Non-pigmented ciliary epithelial cell (primary cell): ENCODE data around the gene AGPAT3.
"Not testable (repeated sequence)": the region's sequence is repeated elsewhere in the genome, so short reads cannot be mapped to it uniquely, and the experiment has no call there.

ENCODE experiments used
- DNase-seq: peaks from one replicate; pipeline ENCODE4 v3.0.0-alpha.2; 2010; ENCODE audit warnings: low read depth

AGPAT3 gene

GRCh38 chr21:43864962-43865539 is at the start of gene AGPAT3:
Gene AGPAT3, plus strand, starts transcription at chr21:43865223. Its CDS starts 94,459 bp downstream, at chr21:43959682.
- DNase-seq = no peak

GRCh38 chr21:43815991-43816390 is 49.0 kb upstream of the AGPAT3 start:
- DNase-seq = no peak

GRCh38 chr21:43816611-43817071 is 48.4 kb upstream of the AGPAT3 start:
- DNase-seq = no peak

GRCh38 chr21:43817157-43818086 is 47.6 kb upstream of the AGPAT3 start:
- no peak for DNase-seq

- no peak for DNase-seq
Measured at GRCh38 chr21:43818685-43819084, 46.3 kb upstream of the AGPAT3 start.

- no peak for DNase-seq
Measured at GRCh38 chr21:43819511-43820405, 45.3 kb upstream of the AGPAT3 start.

- no peak for DNase-seq
Measured at GRCh38 chr21:43820466-43820865, 44.6 kb upstream of the AGPAT3 start.

GRCh38 chr21:43822166-43822565 is 42.9 kb upstream of the AGPAT3 start:
- DNase-seq = not testable (repeated sequence)

- DNase-seq = not testable (repeated sequence)
Measured at GRCh38 chr21:43822741-43823140, 42.3 kb upstream of the AGPAT3 start.

GRCh38 chr21:43824333-43825241 is 40.4 kb upstream of the AGPAT3 start:
- peak; percentile 20 for DNase-seq

- DNase-seq = no peak
Measured at GRCh38 chr21:43825242-43825935, 39.6 kb upstream of the AGPAT3 start.

GRCh38 chr21:43825936-43826622 is 38.9 kb upstream of the AGPAT3 start:
- DNase-seq = no peak

- no peak for DNase-seq
Measured at GRCh38 chr21:43826623-43826974, 38.4 kb upstream of the AGPAT3 start.

- peak; percentile 9 for DNase-seq
Measured at GRCh38 chr21:43827015-43827611, 37.9 kb upstream of the AGPAT3 start.

- no peak for DNase-seq
Measured at GRCh38 chr21:43829161-43829560, 35.9 kb upstream of the AGPAT3 start.

- no peak for DNase-seq
Measured at GRCh38 chr21:43829575-43830119, 35.4 kb upstream of the AGPAT3 start.

- DNase-seq = no peak
Measured at GRCh38 chr21:43832158-43832550, 32.9 kb upstream of the AGPAT3 start.

GRCh38 chr21:43832648-43833047 is 32.4 kb upstream of the AGPAT3 start:
- DNase-seq = no peak
